Neuronal stem cell (in vitro differentiated cells): ENCODE results near the gene KCTD2.

Source experiments
- DNase-seq: peaks from one replicate; pipeline ENCODE4 v3.0.0-alpha.2; 2013; ENCODE audit warnings: low spot score
- H2AFZ ChIP-seq: one replicate; pipeline ENCODE4 v1.6.1; 2013; ENCODE audit warnings: mild to moderate bottlenecking, low read length, inconsistent platforms
- H2AK5ac ChIP-seq: 2 replicates; pipeline ENCODE4 v1.6.1; 2013; ENCODE audit warnings: low read depth, mild to moderate bottlenecking, inconsistent platforms, low read length, moderate library complexity, mixed read lengths
- H2BK120ac ChIP-seq: 2 replicates; pipeline ENCODE4 v1.6.1; 2013; ENCODE audit warnings: low read depth, mild to moderate bottlenecking, inconsistent platforms, low read length, moderate library complexity, mixed read lengths
- H2BK12ac ChIP-seq: one replicate; pipeline ENCODE4 v1.6.1; 2013; ENCODE audit warnings: low read length, inconsistent platforms
- H2BK15ac ChIP-seq: 2 replicates; pipeline ENCODE4 v1.6.1; 2013; ENCODE audit warnings: mild to moderate bottlenecking, low read length, inconsistent platforms, mixed read lengths
- H2BK5ac ChIP-seq: one replicate; pipeline ENCODE4 v1.6.1; 2013; ENCODE audit warnings: inconsistent platforms, mild to moderate bottlenecking, low read length, moderate library complexity
- H3K14ac ChIP-seq: one replicate; pipeline ENCODE4 v1.6.1; 2013; ENCODE audit warnings: low read length, inconsistent platforms
- H3K18ac ChIP-seq: 2 replicates; pipeline ENCODE4 v1.6.1; 2013; ENCODE audit warnings: low read length, inconsistent platforms
- H3K23ac ChIP-seq: 2 replicates; pipeline ENCODE4 v1.6.1; 2013; ENCODE audit warnings: low read depth, mild to moderate bottlenecking, mixed read lengths, low read length, inconsistent platforms; ENCODE audit not compliant: poor library complexity
- H3K27ac ChIP-seq: replicated peaks from 3 replicates; pipeline ENCODE4 v1.5.1; 2013; ENCODE audit warnings: low read length, inconsistent platforms
- H3K27me3 ChIP-seq, 3 experiments: 2 replicates each; pipeline ENCODE4 v1.6.1; 2013; ENCODE audit warnings: low read length in 3 of 3, mild to moderate bottlenecking in 2 of 3, inconsistent platforms in 1 of 3, low read depth in 1 of 3, mixed read lengths in 1 of 3, moderate library complexity in 1 of 3; ENCODE audit not compliant: control insufficient read depth in 3 of 3, insufficient read depth in 3 of 3
- H3K36me3 ChIP-seq, 2 donors: replicated peaks in 1 of 2; 2 replicates each; pipeline ENCODE4 v1.6.1; 2013; ENCODE audit warnings: low read length in 2 of 2; ENCODE audit not compliant: control insufficient read depth in 2 of 2, insufficient read depth in 2 of 2
- H3K4ac ChIP-seq: 2 replicates; pipeline ENCODE4 v1.6.1; 2013; ENCODE audit warnings: inconsistent platforms, mild to moderate bottlenecking, low read length, moderate library complexity
- H3K4me1 ChIP-seq, 2 donors: 1 replicate in 1 of 2; 2 replicates in 1 of 2; pipeline ENCODE4 v1.6.1; 2013; ENCODE audit warnings: low read length in 2 of 2, low read depth in 1 of 2; ENCODE audit not compliant: control insufficient read depth in 2 of 2, insufficient read depth in 1 of 2
- H3K4me2 ChIP-seq: one replicate; pipeline ENCODE4 v1.6.1; 2013; ENCODE audit warnings: mild to moderate bottlenecking, low read length, inconsistent platforms; ENCODE audit not compliant: insufficient read depth, poor library complexity, severe bottlenecking
- H3K4me3 ChIP-seq, 2 donors: 2 replicates each; pipeline ENCODE4 v1.5.1; 2013; ENCODE audit warnings: low read length in 2 of 2, mild to moderate bottlenecking in 2 of 2, inconsistent platforms in 1 of 2, moderate library complexity in 1 of 2
- H3K79me1 ChIP-seq: one replicate; pipeline ENCODE4 v1.6.1; 2013; ENCODE audit warnings: low read depth, mild to moderate bottlenecking, inconsistent platforms, low read length, moderate library complexity
- H3K9ac ChIP-seq: one replicate; pipeline ENCODE4 v1.6.1; 2013; ENCODE audit warnings: mild to moderate bottlenecking, low read depth, low read length, inconsistent platforms; ENCODE audit not compliant: poor library complexity
- H3K9me3 ChIP-seq, 2 donors: replicated peaks in 1 of 2; 2 replicates each; pipeline versions ENCODE3 to v1.6.1; 2013; ENCODE audit warnings: low read length in 2 of 2, mild to moderate bottlenecking in 2 of 2, inconsistent platforms in 1 of 2, low read depth in 1 of 2, mixed read lengths in 1 of 2, moderate library complexity in 1 of 2; ENCODE audit not compliant: control insufficient read depth in 2 of 2, insufficient read depth in 1 of 2
- H4K8ac ChIP-seq: one replicate; pipeline ENCODE4 v1.6.1; 2013; ENCODE audit warnings: low read depth, mild to moderate bottlenecking, inconsistent platforms, low read length, moderate library complexity
- H4K91ac ChIP-seq: one replicate; pipeline ENCODE4 v1.6.1; 2013; ENCODE audit warnings: low read length, low read depth, mild to moderate bottlenecking, inconsistent platforms; ENCODE audit not compliant: poor library complexity
- WGBS, 2 donors: extraction: QIAGEN DNeasy Blood & Tissue Kit; methylation state at CpG; one replicate each; pipeline ENCODE4 v1.1.7; 2013; ENCODE audit warnings: missing lambda C conversion rate in 2 of 2, mixed read lengths in 1 of 2; ENCODE audit not compliant: insufficient read length in 2 of 2, insufficient replicate concordance in 1 of 2; ENCODE audit errors: extremely low coverage in 2 of 2; 5-methylcytosine and 5-hydroxymethylcytosine counted together

Gene KCTD2

GRCh38 chr17:75061055-75061438 is 14.0 kb downstream of the KCTD2 start:
- H3K9ac ChIP-seq = no peak overlapping the region
- H2BK15ac ChIP-seq = no peak overlapping the region
- no peak overlapping the region for H2AFZ ChIP-seq
- H3K4me3 ChIP-seq = no peak overlapping the region
- H3K79me1 ChIP-seq = no peaks in the 10 kb centered on the region
- no peak overlapping the region for H3K27ac ChIP-seq
- H3K36me3 ChIP-seq = peaks cover 41 to 85% of the 10 kb centered on the region in 2 donors
- H2BK5ac ChIP-seq = no peak overlapping the region
- H4K91ac ChIP-seq = no peak overlapping the region
- no peak overlapping the region for H3K23ac ChIP-seq
- H3K4ac ChIP-seq = no peak overlapping the region
- no peak overlapping the region for H3K18ac ChIP-seq
- no peak overlapping the region for H3K4me2 ChIP-seq
- no peak overlapping the region for H2BK120ac ChIP-seq
- H3K9me3 ChIP-seq = no peaks in the 10 kb centered on the region
- no peak for DNase-seq
- H3K14ac ChIP-seq = no peak overlapping the region
- H2AK5ac ChIP-seq = no peak overlapping the region
- WGBS, 2 donors = no CpG with 5 or more reads among the region's 10 CpGs
- H3K4me1 ChIP-seq = no peaks in the 10 kb centered on the region
- no peak overlapping the region for H4K8ac ChIP-seq
- H3K27me3 ChIP-seq = no peaks in the 10 kb centered on the region
- H2BK12ac ChIP-seq = no peak overlapping the region

- no peaks in the 10 kb centered on the region for H3K4me1 ChIP-seq
- no peak overlapping the region for H2AK5ac ChIP-seq
These were observed 14.6 kb downstream of the KCTD2 start for GRCh38 chr17:75061618-75062017.

GRCh38 chr17:75063201-75063600 is 16.2 kb downstream of the KCTD2 start:
- Histone ChIP-seq H3K4ac (no peak overlapping the region), H3K23ac (no peak overlapping the region), H3K79me1 (no peaks in the 10 kb centered on the region), H3K4me3 (no peak overlapping the region), H2AK5ac (no peak overlapping the region), H3K14ac (no peak overlapping the region), H3K27me3 (no peaks in the 10 kb centered on the region), H4K91ac (no peak overlapping the region), H2BK15ac (no peak overlapping the region), H3K4me1 (no peaks in the 10 kb centered on the region), H2BK12ac (no peak overlapping the region), H3K9ac (no peak overlapping the region), H3K4me2 (no peak overlapping the region), H2BK5ac (no peak overlapping the region), H3K9me3 (no peaks in the 10 kb centered on the region), H3K36me3 (peaks cover 44 to 66% of the 10 kb centered on the region in 2 donors), H3K27ac (no peak overlapping the region), H3K18ac (no peak overlapping the region), H4K8ac (no peak overlapping the region), H2AFZ (no peak overlapping the region), H2BK120ac (no peak overlapping the region)
- no peak for DNase-seq
- WGBS, 2 donors = no CpG with 5 or more reads among the region's 13 CpGs

More at GRCh38 chr17:75061618-75062017, 14.6 kb downstream of the KCTD2 start:
- Histone ChIP-seq H4K8ac (no peak overlapping the region), H3K9me3 (no peaks in the 10 kb centered on the region), H3K79me1 (no peaks in the 10 kb centered on the region), H3K9ac (no peak overlapping the region), H2BK120ac (no peak overlapping the region), H2BK15ac (no peak overlapping the region), H3K27ac (no peak overlapping the region), H2BK5ac (no peak overlapping the region), H3K23ac (no peak overlapping the region), H4K91ac (no peak overlapping the region), H3K14ac (no peak overlapping the region), H3K18ac (no peak overlapping the region), H3K4me2 (no peak overlapping the region), H3K4ac (no peak overlapping the region), H3K36me3 (peaks cover 44 to 79% of the 10 kb centered on the region in 2 donors), H3K4me3 (no peak overlapping the region), H3K27me3 (no peaks in the 10 kb centered on the region), H2AFZ (no peak overlapping the region), H2BK12ac (no peak overlapping the region)
- DNase-seq = no peak
- whole genome bisulfite sequencing, 2 donors = no CpG with 5 or more reads among the region's 8 CpGs

- no peak overlapping the region for H3K14ac ChIP-seq
- H3K9ac ChIP-seq = no peak overlapping the region
- no peak overlapping the region for H2BK120ac ChIP-seq
- WGBS, 2 donors = no CpG with 5 or more reads among the region's 3 CpGs
- no peaks in the 10 kb centered on the region for H3K79me1 ChIP-seq
- no peak overlapping the region for H2AK5ac ChIP-seq
- DNase-seq = no peak
- H3K4me2 ChIP-seq = no peak overlapping the region
- H3K4ac ChIP-seq = no peak overlapping the region
- H2BK12ac ChIP-seq = no peak overlapping the region
- H4K91ac ChIP-seq = no peak overlapping the region
- no peak overlapping the region for H3K4me3 ChIP-seq
- no peaks in the 10 kb centered on the region for H3K9me3 ChIP-seq
- no peaks in the 10 kb centered on the region for H3K4me1 ChIP-seq
- no peak overlapping the region for H2BK15ac ChIP-seq
- H2BK5ac ChIP-seq = no peak overlapping the region
- peaks cover 44 to 66% of the 10 kb centered on the region in 2 donors for H3K36me3 ChIP-seq
- no peak overlapping the region for H3K27ac ChIP-seq
- H2AFZ ChIP-seq = no peak overlapping the region
- H3K23ac ChIP-seq = no peak overlapping the region
- no peak overlapping the region for H4K8ac ChIP-seq
- H3K27me3 ChIP-seq = no peaks in the 10 kb centered on the region
- H3K18ac ChIP-seq = no peak overlapping the region
These were observed 16.6 kb downstream of the KCTD2 start for GRCh38 chr17:75063626-75064025.
